Stimulated activated naive CD4-positive, alpha-beta T cell treated with Interleukin-2 at 50 U/mL for 16 hours (primary cell): ENCODE results near the gene YWHAB.
"Not testable (repeated sequence)": the region's sequence is repeated elsewhere in the genome, so short reads cannot be mapped to it uniquely, and the experiment has no call there.

Experiments used
- DNase-seq: peaks from one replicate; lab custom pipeline; 2025; lab: John Stamatoyannopoulos, UW

Gene YWHAB

DNA sequence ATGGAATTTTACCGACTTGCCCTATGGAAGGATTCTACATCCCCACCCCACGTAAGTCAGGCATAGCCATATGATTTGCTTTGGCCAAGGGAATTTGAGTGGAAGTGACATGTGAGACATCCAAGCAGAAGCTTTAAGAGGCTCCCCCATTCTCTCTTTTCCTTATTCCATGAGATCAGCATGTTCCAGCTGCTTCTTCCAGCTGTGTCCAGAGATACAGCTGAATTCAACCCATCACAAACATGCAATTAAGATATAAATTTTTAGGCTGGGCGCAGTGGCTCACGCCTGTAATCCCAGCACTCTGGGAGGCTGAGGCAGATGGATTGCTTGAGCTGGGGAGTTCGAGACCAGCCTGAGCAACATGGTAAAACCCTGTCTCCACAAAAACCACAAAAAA, 16.0 kb upstream of the YWHAB start:
- no peak for DNase-seq

DNA sequence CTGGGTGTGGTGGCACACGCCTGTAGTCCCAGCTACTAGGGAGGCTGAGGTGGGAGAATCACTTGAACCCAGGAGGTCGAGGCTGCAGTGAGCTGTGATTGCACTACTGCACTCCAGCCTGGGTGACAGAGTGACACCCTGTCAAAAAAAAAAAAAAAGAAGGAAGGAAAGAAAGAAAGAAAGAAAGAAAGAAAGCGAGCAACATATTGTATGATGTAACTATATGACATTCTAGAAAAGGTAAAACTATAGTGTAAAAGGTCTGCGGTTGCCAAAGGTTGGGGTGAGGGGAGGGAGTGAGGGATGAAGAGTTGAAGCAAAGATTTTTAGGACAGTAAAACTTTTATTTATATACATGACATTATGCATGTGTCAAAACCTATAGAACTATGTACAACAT, 3.1 kb upstream of the YWHAB start:
- DNase-seq: not testable (repeated sequence)

DNA sequence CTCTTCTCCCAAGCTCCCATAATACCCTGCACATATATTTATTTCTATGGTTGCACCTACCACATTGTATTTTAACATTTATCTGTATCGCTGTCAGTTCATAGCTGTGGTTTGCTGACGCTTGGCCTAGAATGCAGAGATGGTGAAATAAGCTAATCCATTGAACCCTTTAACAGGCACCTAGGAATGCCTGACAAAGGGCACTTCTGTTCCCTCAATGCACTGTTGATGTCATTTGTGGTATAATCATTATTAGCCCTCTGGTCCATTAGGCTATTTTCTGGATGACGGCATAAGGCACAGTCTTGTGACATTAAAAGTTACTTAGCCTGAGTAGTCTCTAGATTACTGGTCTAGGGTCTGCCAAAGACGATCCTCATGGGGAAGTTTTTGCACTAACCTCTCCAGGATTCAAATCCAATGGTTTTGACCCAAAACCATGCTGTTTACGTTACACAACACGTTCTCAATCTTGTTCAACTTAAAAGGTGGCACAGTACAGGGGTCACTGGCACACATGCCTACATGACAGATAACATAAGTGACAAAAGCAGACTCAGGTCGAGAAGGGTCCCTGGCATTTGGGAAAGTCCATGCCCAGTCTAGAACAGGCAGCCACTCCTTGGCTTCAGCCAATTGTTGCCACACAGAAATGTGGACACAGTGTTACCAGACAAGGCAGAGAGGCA, 2.1 kb upstream of the YWHAB start:
- no peak for DNase-seq

GRCh38 chr20:44884907-44885391, 556 bp upstream of the YWHAB start:
- DNase-seq: no peak

DNA sequence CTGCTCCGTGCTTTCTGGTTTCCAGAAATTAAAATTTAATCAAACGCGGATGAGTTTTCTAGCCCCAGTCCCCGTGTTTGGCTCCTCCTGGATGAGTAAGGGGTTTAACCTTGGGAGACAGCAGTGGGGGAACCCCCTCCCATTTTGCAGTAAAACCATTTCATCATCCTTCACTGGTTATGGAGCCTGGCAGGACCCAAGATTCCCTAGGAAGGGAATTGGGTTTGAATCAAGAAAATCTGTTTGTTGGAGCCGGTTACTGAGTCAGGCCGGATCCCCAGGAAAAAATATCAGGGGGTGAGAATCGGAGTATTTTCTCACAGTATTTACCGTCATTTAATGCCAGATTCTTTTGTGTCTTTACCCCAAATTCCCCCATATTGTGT, 754 bp downstream of the YWHAB start:
- DNase-seq: no peak

DNA sequence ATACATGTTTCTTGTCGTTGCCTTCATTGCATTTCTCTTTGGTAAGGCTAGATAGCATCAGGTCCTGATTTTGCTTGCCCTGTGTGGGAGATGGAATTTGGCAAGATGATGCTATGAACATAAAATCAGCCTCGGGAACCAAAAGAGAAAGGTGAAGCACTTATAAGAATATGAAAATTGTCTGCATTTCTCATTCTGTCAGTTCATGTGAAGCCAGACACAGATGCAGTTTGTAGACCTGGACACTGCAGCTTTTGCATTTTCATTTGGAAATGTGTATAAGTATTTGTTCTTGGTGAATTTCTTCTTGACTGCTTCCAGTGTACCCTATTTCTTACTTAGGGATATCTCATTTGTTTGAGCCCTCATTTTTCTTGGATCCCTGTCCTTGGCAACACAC, 1.3 kb downstream of the YWHAB start:
- DNase-seq: no peak

GRCh38 chr20:44887466-44887865, 2.0 kb downstream of the YWHAB start:
- no peak for DNase-seq

- no peak for DNase-seq
These were observed 3.0 kb downstream of the YWHAB start for GRCh38 chr20:44888226-44889103.

DNA sequence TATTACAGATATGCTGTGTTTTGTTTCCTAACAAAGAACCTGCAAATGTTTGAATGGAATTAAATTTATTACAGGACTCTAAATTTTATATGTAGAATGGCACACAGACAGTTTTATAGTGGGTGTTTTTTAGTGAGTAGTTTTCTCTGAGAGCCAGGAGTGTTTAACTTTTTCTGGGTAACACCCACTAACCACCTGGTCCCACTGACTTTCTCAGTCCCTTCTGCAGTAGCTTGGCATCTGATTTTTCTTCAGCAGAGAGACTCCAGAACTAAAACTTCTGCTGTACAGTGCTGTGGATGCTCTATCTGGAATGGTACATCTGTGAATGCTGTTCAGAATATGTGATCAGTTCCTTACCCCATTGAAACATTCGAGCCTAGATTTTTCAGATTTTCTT, 6.3 kb downstream of the YWHAB start:
- no peak for DNase-seq

- no peak for DNase-seq
These were observed 9.5 kb downstream of the YWHAB start for GRCh38 chr20:44894959-44895358.

- DNase-seq: no peak
These were observed 11.1 kb downstream of the YWHAB start for GRCh38 chr20:44896583-44896982.

DNA sequence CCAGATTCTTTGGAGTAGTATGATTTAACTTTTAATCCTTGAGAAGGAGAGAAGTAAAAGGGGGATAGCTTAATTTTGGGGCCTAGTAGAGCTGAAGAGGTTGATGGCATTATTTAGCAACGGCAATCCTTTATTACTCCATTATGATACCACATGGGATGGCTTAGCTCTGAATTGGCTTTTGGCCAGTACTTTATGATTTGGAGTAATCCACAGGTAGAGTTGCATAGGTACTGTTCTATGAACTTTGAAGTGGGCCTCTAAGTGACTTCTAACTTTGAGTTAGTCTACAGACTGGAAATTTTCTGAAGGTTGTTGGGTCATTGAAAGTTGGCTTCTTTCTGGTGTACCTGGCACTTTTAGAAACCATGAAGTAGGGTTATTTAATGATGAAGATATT, 11.6 kb downstream of the YWHAB start:
- no peak for DNase-seq

GRCh38 chr20:44900231-44900854, 14.8 kb downstream of the YWHAB start:
- no peak for DNase-seq

DNA sequence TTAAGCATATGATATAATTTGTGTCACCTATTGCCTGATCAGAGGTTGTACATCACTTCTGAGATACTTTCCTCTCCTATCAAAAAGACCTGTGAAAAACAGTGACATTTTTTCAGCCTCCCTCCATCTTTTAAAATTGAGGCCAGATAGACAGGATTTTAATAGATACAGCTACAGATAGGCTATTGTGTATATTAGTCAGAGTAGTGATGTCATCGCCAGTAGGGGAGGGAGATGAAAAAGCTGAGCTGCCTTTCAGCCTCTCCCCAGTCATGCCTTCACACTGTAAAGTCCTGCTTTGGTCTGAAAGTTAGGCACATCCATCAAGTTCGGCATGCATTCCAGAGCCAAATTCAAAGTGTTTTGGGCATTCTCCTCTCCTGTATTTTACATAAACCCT, 16.5 kb downstream of the YWHAB start:
- no peak for DNase-seq

GRCh38 chr20:44904377-44904776, 18.9 kb downstream of the YWHAB start:
- DNase-seq: no peak

- DNase-seq: no peak
These were observed 23.7 kb downstream of the YWHAB start for GRCh38 chr20:44908987-44909871.

DNA sequence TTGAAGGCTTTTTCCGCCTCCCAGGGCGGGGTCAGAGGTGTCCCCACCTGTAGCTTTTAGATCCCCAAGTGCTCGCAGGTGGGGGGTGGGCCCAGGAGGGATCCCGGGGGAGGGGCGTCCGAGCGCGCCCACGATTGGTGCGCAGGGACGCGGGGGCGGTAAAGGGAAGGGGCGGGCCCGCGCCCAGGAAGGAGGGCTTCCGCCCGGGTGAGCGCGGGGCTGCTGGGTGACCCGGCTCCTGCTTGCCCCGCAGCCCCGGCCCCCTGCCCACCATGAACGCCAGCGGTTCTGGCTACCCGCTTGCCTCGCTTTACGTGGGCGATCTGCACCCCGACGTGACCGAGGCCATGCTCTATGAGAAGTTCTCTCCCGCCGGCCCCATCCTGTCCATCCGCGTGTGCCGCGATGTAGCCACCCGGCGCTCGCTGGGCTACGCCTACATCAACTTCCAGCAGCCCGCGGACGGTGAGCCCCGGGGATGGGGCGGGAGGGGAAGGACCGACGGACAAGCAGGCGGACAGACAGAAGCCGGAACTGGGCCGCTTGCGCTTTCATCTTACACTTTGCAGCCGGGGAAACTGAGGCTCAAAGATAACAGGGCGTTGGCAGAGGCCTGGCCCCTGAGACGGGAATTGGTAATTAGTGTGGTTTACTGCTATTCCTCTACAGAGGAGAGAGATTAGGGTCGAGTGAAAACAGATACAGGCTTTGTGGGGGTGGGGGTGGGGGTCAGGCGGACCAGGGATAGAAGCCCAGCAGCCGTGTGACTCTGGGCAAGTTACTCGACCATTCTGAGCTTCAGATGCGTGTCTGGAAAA, 24.6 kb downstream of the YWHAB start, which contains the start of gene PABPC1L:
TSS of gene PABPC1L (plus strand) at position 189 of the 818 bp plus-strand sequence. CDS start at position 273, 84 bp downstream.
- DNase-seq: peak; percentile 68

DNA sequence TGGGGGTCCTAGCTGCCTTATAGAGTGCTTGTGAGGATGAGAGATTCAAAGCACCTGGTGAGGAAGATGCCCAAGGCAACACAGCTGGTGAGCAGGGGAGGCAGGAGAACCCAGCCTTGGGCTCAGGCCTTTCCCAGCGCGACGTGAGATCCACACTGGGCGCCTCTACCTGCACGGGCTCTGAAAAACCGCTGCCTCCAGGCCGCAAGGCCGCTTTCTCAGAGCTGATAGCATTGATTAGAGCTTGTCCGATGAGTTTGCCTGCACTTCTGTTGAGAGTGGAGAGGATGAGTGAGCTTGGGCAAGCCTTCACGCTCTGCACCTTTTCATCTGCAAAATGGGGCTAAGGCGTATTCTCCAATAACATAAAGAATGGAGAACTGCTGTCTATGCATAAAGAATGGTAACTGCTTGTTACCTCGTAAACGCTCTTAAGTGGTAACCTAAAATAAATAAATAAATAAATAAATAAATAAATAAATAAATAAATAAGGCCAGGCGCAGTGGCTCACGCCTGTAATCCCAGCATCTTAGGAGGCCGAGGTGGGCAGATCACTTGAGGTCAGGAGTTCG, 25.3 kb downstream of the YWHAB start:
- no peak for DNase-seq

DNA sequence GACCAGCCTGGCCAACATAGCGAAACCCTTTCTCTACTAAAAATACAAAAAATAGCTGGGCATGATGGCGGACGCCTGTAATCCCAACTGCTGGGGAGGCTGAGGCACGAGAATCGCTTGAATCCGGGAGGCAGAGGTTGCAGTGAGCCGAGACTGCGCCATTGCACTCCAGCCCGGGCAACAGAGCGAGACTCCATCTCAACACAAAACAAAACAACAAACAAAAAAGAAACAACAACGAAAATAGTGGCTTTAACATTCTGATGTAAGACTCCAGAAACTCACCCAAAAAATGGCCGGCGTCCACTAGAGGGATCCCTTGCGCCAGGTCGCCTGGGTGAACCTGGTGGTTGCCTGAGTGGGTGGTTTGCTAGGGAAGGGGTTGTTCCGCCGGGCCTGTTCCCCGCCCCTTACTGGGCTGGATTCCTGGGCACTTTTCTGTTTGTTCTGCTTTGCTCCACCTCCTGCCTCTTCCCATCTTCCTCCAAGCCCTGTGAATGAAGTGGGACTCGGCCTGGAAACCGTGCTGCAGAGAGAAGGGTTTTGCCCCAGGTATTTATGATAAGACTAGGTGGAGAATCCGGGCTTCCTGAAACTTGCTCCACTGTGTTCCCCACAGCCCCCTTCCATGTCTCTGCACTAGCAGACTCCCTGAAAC, 25.9 kb downstream of the YWHAB start:
- no peak for DNase-seq

DNA sequence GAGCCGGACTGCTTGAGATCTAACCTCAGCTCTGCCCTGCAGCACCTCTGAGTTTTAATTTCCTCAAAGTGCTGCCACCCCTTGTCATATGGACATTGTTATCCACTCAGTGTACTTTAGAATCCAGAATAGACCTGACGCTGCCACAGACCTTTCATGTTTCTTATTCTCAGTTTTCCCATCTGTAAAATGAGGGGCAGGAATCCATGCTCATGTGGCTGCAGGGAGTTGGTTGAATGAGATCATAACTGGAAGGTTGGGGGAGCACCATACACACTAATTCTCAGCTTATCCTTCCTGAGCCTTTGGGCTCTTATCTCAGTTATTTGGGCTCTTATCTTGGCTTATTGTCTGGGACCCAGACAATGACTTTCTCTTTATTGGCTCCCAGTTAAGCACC, 26.7 kb downstream of the YWHAB start:
- DNase-seq: no peak
